GM12872 (cell line): Measurements from ENCODE around the gene LRRC15.

Source experiments
- CTCF ChIP-seq: IDR thresholded peaks from 3 replicates; pipeline ENCODE4 v1.5.1; 2011; ENCODE audit warnings: low read depth, mild to moderate bottlenecking, low read length, moderate library complexity; ENCODE audit not compliant: insufficient read depth

The LRRC15 gene

GRCh38 chr3:194320744-194321243 is 48.7 kb downstream of the LRRC15 start:
- no peak for TF ChIP-seq CTCF

GRCh38 chr3:194320100-194320499 is 49.4 kb downstream of the LRRC15 start:
- TF ChIP-seq CTCF = no peak

- TF ChIP-seq CTCF = no peak
Measured at GRCh38 chr3:194318511-194319161, 50.9 kb downstream of the LRRC15 start.

- no peak for TF ChIP-seq CTCF
Measured at GRCh38 chr3:194316918-194317317, 52.6 kb downstream of the LRRC15 start.

- TF ChIP-seq CTCF = no peak
Measured at GRCh38 chr3:194315965-194316361, 53.6 kb downstream of the LRRC15 start.

- TF ChIP-seq CTCF = peak; percentile 83
Measured at GRCh38 chr3:194315088-194315964, 54.2 kb downstream of the LRRC15 start.

GRCh38 chr3:194314388-194315068 is 55.0 kb downstream of the LRRC15 start:
- no peak for TF ChIP-seq CTCF
